Measurements from ENCODE around the gene TMED7.

- TF ChIP-seq CBFB (CRISPR knock-in tag; IDR thresholded peaks at IDR 0.05; ENCODE audit: low read depth): no peak
- TF ChIP-seq, protein P1, sequence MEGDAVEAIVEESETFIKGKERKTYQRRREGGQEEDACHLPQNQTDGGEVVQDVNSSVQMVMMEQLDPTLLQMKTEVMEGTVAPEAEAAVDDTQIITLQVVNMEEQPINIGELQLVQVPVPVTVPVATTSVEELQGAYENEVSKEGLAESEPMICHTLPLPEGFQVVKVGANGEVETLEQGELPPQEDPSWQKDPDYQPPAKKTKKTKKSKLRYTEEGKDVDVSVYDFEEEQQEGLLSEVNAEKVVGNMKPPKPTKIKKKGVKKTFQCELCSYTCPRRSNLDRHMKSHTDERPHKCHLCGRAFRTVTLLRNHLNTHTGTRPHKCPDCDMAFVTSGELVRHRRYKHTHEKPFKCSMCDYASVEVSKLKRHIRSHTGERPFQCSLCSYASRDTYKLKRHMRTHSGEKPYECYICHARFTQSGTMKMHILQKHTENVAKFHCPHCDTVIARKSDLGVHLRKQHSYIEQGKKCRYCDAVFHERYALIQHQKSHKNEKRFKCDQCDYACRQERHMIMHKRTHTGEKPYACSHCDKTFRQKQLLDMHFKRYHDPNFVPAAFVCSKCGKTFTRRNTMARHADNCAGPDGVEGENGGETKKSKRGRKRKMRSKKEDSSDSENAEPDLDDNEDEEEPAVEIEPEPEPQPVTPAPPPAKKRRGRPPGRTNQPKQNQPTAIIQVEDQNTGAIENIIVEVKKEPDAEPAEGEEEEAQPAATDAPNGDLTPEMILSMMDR (IDR thresholded peaks at IDR 0.05): no peak
- no peak for TF ChIP-seq SP1 (CRISPR knock-in tag; conservative IDR thresholded peaks at IDR 0.05)
- TF ChIP-seq, protein P2, sequence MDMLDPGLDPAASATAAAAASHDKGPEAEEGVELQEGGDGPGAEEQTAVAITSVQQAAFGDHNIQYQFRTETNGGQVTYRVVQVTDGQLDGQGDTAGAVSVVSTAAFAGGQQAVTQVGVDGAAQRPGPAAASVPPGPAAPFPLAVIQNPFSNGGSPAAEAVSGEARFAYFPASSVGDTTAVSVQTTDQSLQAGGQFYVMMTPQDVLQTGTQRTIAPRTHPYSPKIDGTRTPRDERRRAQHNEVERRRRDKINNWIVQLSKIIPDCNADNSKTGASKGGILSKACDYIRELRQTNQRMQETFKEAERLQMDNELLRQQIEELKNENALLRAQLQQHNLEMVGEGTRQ (CRISPR knock-in tag; IDR thresholded peaks at IDR 0.05): no peak
- TF ChIP-seq, protein P3, sequence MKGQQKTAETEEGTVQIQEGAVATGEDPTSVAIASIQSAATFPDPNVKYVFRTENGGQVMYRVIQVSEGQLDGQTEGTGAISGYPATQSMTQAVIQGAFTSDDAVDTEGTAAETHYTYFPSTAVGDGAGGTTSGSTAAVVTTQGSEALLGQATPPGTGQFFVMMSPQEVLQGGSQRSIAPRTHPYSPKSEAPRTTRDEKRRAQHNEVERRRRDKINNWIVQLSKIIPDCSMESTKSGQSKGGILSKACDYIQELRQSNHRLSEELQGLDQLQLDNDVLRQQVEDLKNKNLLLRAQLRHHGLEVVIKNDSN (CRISPR knock-in tag; IDR thresholded peaks at IDR 0.05): no peak
- TF ChIP-seq TP53 (CRISPR knock-in tag; IDR thresholded peaks at IDR 0.05): no peak
- no peak for TF ChIP-seq PRDM15 (CRISPR knock-in tag; IDR thresholded peaks at IDR 0.05)
- TF ChIP-seq ZNF396 (CRISPR knock-in tag; IDR thresholded peaks at IDR 0.05; ENCODE audit: borderline replicate concordance): no peak
- no peak for TF ChIP-seq NFATC4 (CRISPR knock-in tag; IDR thresholded peaks at IDR 0.05)
Measured at GRCh38 chr5:115661101-115661500, 35.3 kb upstream of the TMED7 start.
